Measurements from ENCODE around the gene BCL2L14.

DNA sequence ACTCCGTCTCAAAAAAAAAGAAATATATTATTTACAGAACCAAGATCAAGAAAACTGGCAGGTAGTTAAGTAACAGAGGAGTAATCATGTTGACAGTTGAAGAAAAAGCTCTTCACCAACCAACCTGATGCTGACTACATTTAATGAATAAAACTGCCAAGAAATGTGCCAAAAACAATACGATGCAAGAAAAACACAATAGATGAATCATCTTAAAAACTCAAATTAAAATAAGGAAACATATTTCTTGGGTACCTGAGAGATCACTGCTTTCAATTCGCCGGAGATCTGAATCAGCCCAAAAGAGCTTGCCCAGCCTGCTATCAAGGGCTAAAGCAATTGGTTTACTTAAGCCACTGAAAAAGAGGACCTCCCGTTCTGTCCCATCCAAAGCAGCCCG is 76.4 kb downstream of the BCL2L14 start:
- no peak for TF ChIP-seq POLR2A (IDR thresholded peaks at IDR 0.05; ENCODE audit: low read length)
- TF ChIP-seq GATA1 (IDR thresholded peaks at IDR 0.05; ENCODE audit: low read depth, low read length): no peak
